H1 (cell line): Measurements from ENCODE around the gene GLRX. TPM values are rescaled to one million over a fixed set of nuclear protein-coding genes. Genes with fewer than 3 reads are reported as not detected.

ENCODE experiments used
- CTCF ChIA-PET: fragments of 300-600 bp; sonication (Branson Sonifier 250); formaldehyde crosslinking; loops from one replicate; lab custom pipeline; 2021; ENCODE audit not compliant: partially characterized antibody; lab: Charles Lee
- POLR2A ChIA-PET: fragments of 300-600 bp; sonication (Branson Sonifier 250); formaldehyde crosslinking; loops from one replicate; lab custom pipeline; 2021; ENCODE audit warnings: inconsistent platforms; ENCODE audit not compliant: partially characterized antibody; lab: Charles Lee
- DNase-seq, 2 experiments: peaks; one replicate each; pipeline versions ENCODE4 v3.0.0 to v3.0.0-alpha.2; 2010 to 2022; ENCODE audit warnings: low spot score in 2 of 2, low read depth in 1 of 2, mixed read lengths in 1 of 2
- FAIRE-seq: peaks from 2 replicates; lab custom pipeline; 2011; peaks lifted over from hg19 to GRCh38; lab: Jason Lieb, UNC
- H2AFZ ChIP-seq: 2 replicates; pipeline ENCODE4 v1.8.1; 2012; ENCODE audit warnings: low read length, inconsistent platforms
- H2AK5ac ChIP-seq: 2 replicates; pipeline ENCODE4 v1.6.1; 2013; ENCODE audit warnings: low read depth, low read length
- H2BK120ac ChIP-seq: replicated peaks from 2 replicates; pipeline ENCODE3; 2013; ENCODE audit warnings: low read depth, low read length, inconsistent platforms
- H2BK12ac ChIP-seq: 2 replicates; pipeline ENCODE4 v1.6.1; 2013; ENCODE audit warnings: low read depth, low read length
- H2BK15ac ChIP-seq: 2 replicates; pipeline ENCODE4 v1.6.1; 2013; ENCODE audit warnings: low read length
- H2BK20ac ChIP-seq: 2 replicates; pipeline ENCODE4 v1.6.1; 2013; ENCODE audit warnings: low read length
- H2BK5ac ChIP-seq: 2 replicates; pipeline ENCODE4 v1.6.1; 2013; ENCODE audit warnings: low read depth, low read length
- H3K14ac ChIP-seq: 2 replicates; pipeline ENCODE4 v1.6.1; 2013; ENCODE audit warnings: inconsistent platforms; ENCODE audit not compliant: insufficient read length
- H3K18ac ChIP-seq: 2 replicates; pipeline ENCODE4 v1.6.1; 2013; ENCODE audit warnings: low read length; ENCODE audit errors: extremely low read depth
- H3K23ac ChIP-seq: 2 replicates; pipeline ENCODE4 v1.6.1; 2013; ENCODE audit warnings: inconsistent platforms; ENCODE audit not compliant: insufficient read length
- H3K23me2 ChIP-seq: 2 replicates; pipeline ENCODE4 v1.6.1; 2013; ENCODE audit warnings: low read depth, low read length
- H3K27ac ChIP-seq: 2 replicates; pipeline ENCODE4 v1.6.1; 2011; ENCODE audit warnings: low read depth, low read length, inconsistent platforms
- H3K27me3 ChIP-seq, 4 experiments: replicated peaks in 1 of 4; 1 replicate in 1 of 4; 2 replicates in 3 of 4; pipeline versions ENCODE4 v1.6.1 to v1.8.1; 2011 to 2013; ENCODE audit warnings: low read length in 3 of 4, mild to moderate bottlenecking in 3 of 4, inconsistent platforms in 2 of 4, mixed read lengths in 2 of 4, moderate library complexity in 1 of 4; ENCODE audit not compliant: control insufficient read depth in 3 of 4, insufficient read depth in 3 of 4; ENCODE audit errors: extremely low read depth in 1 of 4
- H3K36me3 ChIP-seq, 4 experiments: 2 replicates each; pipeline versions ENCODE4 v1.6.1 to v1.8.1; 2011 to 2013; ENCODE audit warnings: mild to moderate bottlenecking in 4 of 4, low read length in 3 of 4, moderate library complexity in 2 of 4, control low read depth in 1 of 4, inconsistent platforms in 1 of 4; ENCODE audit not compliant: insufficient read depth in 4 of 4, control insufficient read depth in 2 of 4
- H3K4ac ChIP-seq: replicated peaks from 2 replicates; pipeline ENCODE3; 2013; ENCODE audit warnings: low read length, low read depth, mixed read lengths, inconsistent platforms; ENCODE audit not compliant: insufficient read length
- H3K4me1 ChIP-seq, 4 experiments: replicated peaks in 1 of 4; 1 replicate in 1 of 4; 2 replicates in 3 of 4; pipeline versions ENCODE4 v1.6.1 to v1.8.1; 2011 to 2013; ENCODE audit warnings: low read length in 3 of 4, inconsistent platforms in 2 of 4, mixed read lengths in 1 of 4; ENCODE audit not compliant: insufficient read depth in 4 of 4, control insufficient read depth in 3 of 4
- H3K4me2 ChIP-seq, 2 experiments: 2 replicates each; pipeline versions ENCODE4 v1.6.1 to v1.8.1; 2011 to 2013; ENCODE audit warnings: low read depth in 2 of 2, low read length in 2 of 2, control low read depth in 1 of 2, inconsistent platforms in 1 of 2, mild to moderate bottlenecking in 1 of 2; ENCODE audit not compliant: insufficient read depth in 1 of 2
- H3K4me3 ChIP-seq, 4 experiments: fragments of 200-600, 300-600 bp in 1 of 4; sonication (generic), shearing (Covaris generic), sonication (Bioruptor Twin) in 1 of 4; 2 replicates each; pipeline versions ENCODE4 v1.5.1 to v1.8.1; 2011 to 2016; ENCODE audit warnings: low read length in 4 of 4, low read depth in 3 of 4, control low read depth in 2 of 4, inconsistent platforms in 2 of 4, mild to moderate bottlenecking in 2 of 4, mixed read lengths in 1 of 4, moderate library complexity in 1 of 4; ENCODE audit not compliant: insufficient read depth in 2 of 4; ENCODE audit errors: extremely low read depth in 1 of 4
- H3K56ac ChIP-seq: replicated peaks from 2 replicates; pipeline ENCODE3; 2013; ENCODE audit warnings: low read depth, mild to moderate bottlenecking, mixed read lengths, low read length, inconsistent platforms; ENCODE audit not compliant: insufficient read length
- H3K79me1 ChIP-seq: 2 replicates; pipeline ENCODE4 v1.6.1; 2013; ENCODE audit warnings: low read depth, low read length, control low read depth
- H3K79me2 ChIP-seq, 2 experiments: 2 replicates each; pipeline versions ENCODE4 v1.6.1 to v1.8.1; 2012 to 2013; ENCODE audit warnings: low read length in 2 of 2, mild to moderate bottlenecking in 2 of 2, inconsistent platforms in 1 of 2; ENCODE audit not compliant: insufficient read depth in 2 of 2, control insufficient read depth in 1 of 2
- H3K9ac ChIP-seq, 4 experiments: replicated peaks in 1 of 4; 1 replicate in 1 of 4; 2 replicates in 3 of 4; pipeline versions ENCODE4 v1.6.1 to v1.8.1; 2011 to 2013; ENCODE audit warnings: low read depth in 3 of 4, low read length in 3 of 4, control low read depth in 2 of 4, mild to moderate bottlenecking in 2 of 4, moderate library complexity in 2 of 4, inconsistent platforms in 1 of 4; ENCODE audit errors: extremely low read depth in 1 of 4
- H3K9me3 ChIP-seq, 2 experiments: 2 replicates each; pipeline versions ENCODE4 v1.6.1 to v1.8.1; 2012 to 2013; ENCODE audit warnings: mild to moderate bottlenecking in 2 of 2, moderate library complexity in 2 of 2, control low read depth in 1 of 2, inconsistent platforms in 1 of 2, low read depth in 1 of 2, low read length in 1 of 2, mixed read lengths in 1 of 2; ENCODE audit not compliant: insufficient read depth in 2 of 2
- H4K20me1 ChIP-seq, 2 experiments: replicated peaks in 1 of 2; 2 replicates each; pipeline versions ENCODE3 to v1.8.1; 2011 to 2013; ENCODE audit warnings: inconsistent platforms in 2 of 2, low read length in 2 of 2, mild to moderate bottlenecking in 1 of 2; ENCODE audit not compliant: insufficient read depth in 2 of 2, control insufficient read depth in 1 of 2
- H4K5ac ChIP-seq: 2 replicates; pipeline ENCODE4 v1.6.1; 2013; ENCODE audit warnings: low read length, low read depth, mixed read lengths, inconsistent platforms; ENCODE audit not compliant: insufficient read length
- H4K8ac ChIP-seq: 2 replicates; pipeline ENCODE4 v1.8.0; 2013; ENCODE audit warnings: mild to moderate bottlenecking, moderate library complexity, low read length, inconsistent platforms; ENCODE audit not compliant: insufficient read depth; ENCODE audit errors: extremely low read depth
- H4K91ac ChIP-seq: replicated peaks from 2 replicates; pipeline ENCODE3; 2013; ENCODE audit warnings: low read length, mixed read lengths, inconsistent platforms; ENCODE audit not compliant: insufficient read length
- ATF2 ChIP-seq: IDR thresholded peaks from 2 replicates; pipeline ENCODE4 v1.6.1; 2012; ENCODE audit warnings: low read length, inconsistent platforms
- CHD1 ChIP-seq: IDR thresholded peaks from 2 replicates; pipeline ENCODE4 v1.6.1; 2012; ENCODE audit warnings: low read depth, low read length, improper control_type of control experiment
- CTBP2 ChIP-seq: IDR thresholded peaks from 2 replicates; pipeline ENCODE4 v1.7.0; 2011; ENCODE audit warnings: borderline replicate concordance, mild to moderate bottlenecking, moderate library complexity, mixed read lengths, low read length; ENCODE audit not compliant: insufficient read depth, insufficient read length
- EGR1 ChIP-seq: IDR thresholded peaks from 2 replicates; pipeline ENCODE4 v1.6.1; 2011; ENCODE audit warnings: low read depth, low read length, borderline replicate concordance
- EP300 ChIP-seq, 2 experiments: IDR thresholded peaks; 1 replicate in 1 of 2; 2 replicates in 1 of 2; pipeline ENCODE4 v1.6.1; 2011 to 2012; ENCODE audit warnings: low read depth in 2 of 2, low read length in 2 of 2, mild to moderate bottlenecking in 2 of 2, borderline replicate concordance in 1 of 2, inconsistent platforms in 1 of 2, moderate library complexity in 1 of 2
- KDM1A ChIP-seq: fragments of 200-600, 300-600 bp; sonication (generic); IDR thresholded peaks from 2 replicates; pipeline ENCODE4 v1.7.1; 2016; ENCODE audit warnings: mild to moderate bottlenecking, low read length, borderline replicate concordance
- PHF8 ChIP-seq: fragments of 200-600 bp; sonication (generic); conservative IDR thresholded peaks from 2 replicates; pipeline ENCODE4 v1.7.1; 2012; ENCODE audit warnings: low read depth, mild to moderate bottlenecking, inconsistent platforms, low read length, moderate library complexity
- POU5F1 ChIP-seq: IDR thresholded peaks from 2 replicates; pipeline ENCODE4 v1.6.1; 2011; ENCODE audit warnings: low read depth, mild to moderate bottlenecking, low read length, moderate library complexity
- RNF2 ChIP-seq: fragments of 200-900, 300-1000 bp; sonication (generic); IDR thresholded peaks from 2 replicates; pipeline ENCODE4 v1.7.1; 2016; ENCODE audit warnings: borderline replicate concordance, low read depth, mild to moderate bottlenecking, antibody characterized with exemption, low read length; ENCODE audit not compliant: poor library complexity, severe bottlenecking; ENCODE audit errors: missing control alignments
- SAP30 ChIP-seq: fragments of 300-600 bp; sonication (generic); IDR thresholded peaks from 2 replicates; pipeline ENCODE4 v1.7.1; 2012; ENCODE audit warnings: low read length, moderate library complexity, mild to moderate bottlenecking, inconsistent platforms; ENCODE audit not compliant: insufficient read depth, insufficient replicate concordance
- TCF12 ChIP-seq: IDR thresholded peaks from 2 replicates; pipeline ENCODE4 v1.6.1; 2011; ENCODE audit warnings: low read depth, mild to moderate bottlenecking, low read length
- WGBS, 2 experiments: shearing (Covaris generic) in 1 of 2; methylation state at CpG; one replicate each; pipeline versions ENCODE4 v1.1.6 to v1.1.7; 2013 to 2015; ENCODE audit warnings: low lambda C conversion rate in 2 of 2, mixed read lengths in 2 of 2, inconsistent platforms in 1 of 2, low coverage in 1 of 2, missing lambda C conversion rate in 1 of 2; ENCODE audit not compliant: insufficient replicate concordance in 2 of 2, insufficient coverage in 1 of 2, insufficient read length in 1 of 2; ENCODE audit errors: extremely low coverage in 1 of 2, missing lambda C conversion rate in 1 of 2; 5-methylcytosine and 5-hydroxymethylcytosine counted together
- polyA plus RNA-seq, 7 experiments: library from polyadenylated mRNA; depleted of rRNA in 3 of 7; stranded (reverse) in 5 of 7; unstranded in 2 of 7; fragments of >200 nt in 5 of 7; fragments of 200-250 nt in 2 of 7; gene quantifications; 1 replicate in 5 of 7; 2 replicates in 1 of 7; 4 replicates in 1 of 7; pipeline versions ENCODE4 v1.2.1 to v1.2.3, GENCODE V29; 2011 to 2013; ENCODE audit warnings: missing spikeins in 2 of 7, mixed read lengths in 2 of 7
- total RNA-seq: library from RNA; stranded (reverse); fragmentation: NEBNext Ultra II Directional; extraction: Animal tissue kit (Norgen Biotek cat#: 25700); gene quantifications from 2 replicates; pipeline ENCODE4 v1.2.1, GENCODE V29; 2021

GLRX gene
- total and polyA plus RNA-seq, 2 of the 8 experiments (the other 6 are each of a cell fraction or from before 2014, with no cell fraction given): 22.9 to 31.2 TPM

GRCh38 chr5:95856501-95856981 is 34.0 kb upstream of the GLRX start:
- no peak overlapping the region for H2BK5ac ChIP-seq
- H2BK20ac ChIP-seq: no peak overlapping the region
- no peaks in the 10 kb centered on the region for H3K9me3 ChIP-seq
- no peaks in the 10 kb centered on the region; a peak in 2 of 7 replicates for H3K4me1 ChIP-seq
- no peak overlapping the region for H3K27ac ChIP-seq
- H3K56ac ChIP-seq: no peak overlapping the region
- no peaks in the 10 kb centered on the region for H3K23me2 ChIP-seq
- CTCF ChIA-PET: interaction anchor here (0.9 to 4.4 kb wide), 4 partner anchors 8 to 481 kb away, joined by 3 to 43 read pairs (median 11); no protein-coding TSS in a partner anchor
- H3K4me3 ChIP-seq: no peak overlapping the region
- H3K23ac ChIP-seq: no peak overlapping the region
- H4K20me1 ChIP-seq: no peaks in the 10 kb centered on the region
- DNase-seq (no peak), FAIRE-seq (no peak)
- H3K18ac ChIP-seq: no peak overlapping the region
- H3K9ac ChIP-seq: no peak overlapping the region
- H2BK120ac ChIP-seq: no peak overlapping the region
- no peak overlapping the region for H2AK5ac ChIP-seq
- no peak overlapping the region for H4K91ac ChIP-seq
- H3K36me3 ChIP-seq: no peaks in the 10 kb centered on the region
- H2BK15ac ChIP-seq: no peak overlapping the region
- no peak overlapping the region for H2BK12ac ChIP-seq
- no peak overlapping the region for H3K14ac ChIP-seq
- H2AFZ ChIP-seq: no peak overlapping the region
- whole genome bisulfite sequencing, 2 experiments: 89% methylated on average over 7 of the region's 7 CpGs; no CpG with 5 or more reads in 1 of the 2 experiments
- no peak overlapping the region for H3K4me2 ChIP-seq
- POLR2A ChIA-PET: no interaction called here
- H3K27me3 ChIP-seq: no peaks in the 10 kb centered on the region; a peak in 1 of 7 replicates
- H3K4ac ChIP-seq: no peak overlapping the region
- H4K8ac ChIP-seq: no peak overlapping the region
- H3K79me2 ChIP-seq: no peaks in the 10 kb centered on the region
- no peak overlapping the region for H4K5ac ChIP-seq
- H3K79me1 ChIP-seq: no peaks in the 10 kb centered on the region
- TF ChIP-seq ATF2 (no peak), KDM1A (no peak), RNF2 (no peak), POU5F1 (no peak), EP300 (IDR thresholded peaks at IDR 0.05; ENCODE audit: borderline replicate concordance in 1 of 2, low read depth in 2 of 2, low read length in 2 of 2) (no peak), EGR1 (no peak), CHD1 (no peak), SAP30 (no peak), PHF8 (no peak), CTBP2 (no peak), TCF12 (no peak)
